NCI-H1105 treated with DMSO at 0.1 percent for 48 hours (cell line): ENCODE results near the gene PLXDC2.

ENCODE experiments used
- DNase-seq: peaks from one replicate; lab custom pipeline; 2025; lab: John Stamatoyannopoulos, UW

PLXDC2 gene

DNA sequence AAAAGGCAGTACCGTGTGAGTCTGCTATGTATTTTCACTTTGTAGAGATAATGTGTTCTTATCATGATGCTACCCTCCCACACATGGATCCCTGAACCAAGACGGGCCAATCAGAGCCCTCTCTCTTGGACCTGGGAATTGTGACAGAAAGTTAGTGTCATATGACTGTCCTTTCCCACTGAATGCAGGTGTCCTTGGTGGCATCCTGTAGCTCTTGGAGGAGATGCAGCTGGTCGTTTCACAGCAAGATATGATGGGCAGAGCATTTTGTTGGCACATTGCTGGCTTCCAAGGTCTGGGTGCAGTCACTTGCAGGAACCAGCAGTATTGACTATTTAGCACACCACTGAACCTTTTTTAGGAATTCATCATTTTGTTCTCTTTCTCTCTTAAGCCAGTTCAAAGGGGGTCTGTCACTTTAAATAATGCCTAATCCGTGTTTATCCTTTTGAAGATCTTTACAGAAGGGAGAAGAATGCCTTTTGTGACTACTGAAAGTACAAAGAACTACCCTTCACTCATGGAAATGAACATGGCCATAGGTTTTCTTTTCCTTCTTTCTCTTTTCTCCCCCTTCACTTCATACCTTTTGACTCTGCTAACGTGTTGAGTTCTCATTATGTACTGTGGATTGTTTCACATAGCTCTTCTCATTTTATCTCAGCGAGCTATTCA is 125.1 kb downstream of the PLXDC2 start:
- no peak for DNase-seq

DNA sequence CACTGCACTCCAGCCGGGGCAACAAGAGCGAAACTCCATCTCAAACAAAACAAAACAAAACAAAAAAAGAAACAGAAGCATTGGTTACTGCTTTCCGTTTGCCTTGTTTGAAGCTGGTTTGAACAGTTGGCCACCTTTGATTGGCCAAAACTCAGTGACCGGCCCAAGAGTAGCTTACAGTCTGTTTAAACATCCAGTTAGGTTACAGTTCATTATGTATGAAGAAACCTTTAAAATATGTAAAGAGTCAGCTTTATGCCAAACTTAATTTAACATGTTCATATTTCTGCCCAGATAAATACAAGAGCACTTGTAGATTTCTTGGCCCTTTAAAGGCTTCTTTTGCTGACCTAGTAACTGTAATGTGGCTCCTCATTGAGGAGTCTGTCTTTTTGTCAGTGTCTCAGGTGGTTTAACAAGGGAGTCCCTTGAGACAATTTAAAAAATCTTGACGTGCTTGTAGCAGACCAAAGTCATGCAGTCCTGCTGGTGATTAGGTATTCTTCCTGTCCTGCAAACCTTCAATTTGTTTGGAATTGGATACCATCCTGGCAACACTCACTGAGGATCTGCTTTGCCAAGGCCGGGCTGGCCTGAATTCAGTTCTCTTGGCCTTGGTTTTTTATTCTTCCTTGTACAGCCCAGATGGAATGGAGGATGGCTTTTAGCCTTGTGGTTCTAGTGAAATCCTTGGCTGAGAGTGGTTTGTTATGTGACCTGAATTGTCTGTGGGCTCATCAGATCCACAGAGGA is 128.9 kb downstream of the PLXDC2 start:
- no peak for DNase-seq

DNA sequence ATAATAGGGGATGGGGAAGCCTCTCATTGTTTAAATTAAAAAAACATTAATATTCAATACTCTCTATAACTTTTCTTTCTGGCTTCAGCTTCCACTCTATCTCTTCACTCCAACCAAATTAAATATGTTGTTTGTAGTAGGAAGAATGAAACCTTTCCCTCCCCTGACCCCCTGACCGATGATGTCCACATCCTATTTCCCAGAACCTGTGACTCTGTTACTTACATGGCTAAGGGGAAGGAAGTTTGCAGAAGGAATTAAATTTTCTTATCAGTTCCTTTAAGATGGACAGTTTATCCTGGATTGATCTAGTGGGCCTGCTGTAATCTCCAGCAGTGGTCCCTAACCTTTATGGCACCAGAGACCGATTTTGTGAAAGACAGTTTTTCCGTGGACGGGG is 130.0 kb downstream of the PLXDC2 start:
- no peak for DNase-seq

DNA sequence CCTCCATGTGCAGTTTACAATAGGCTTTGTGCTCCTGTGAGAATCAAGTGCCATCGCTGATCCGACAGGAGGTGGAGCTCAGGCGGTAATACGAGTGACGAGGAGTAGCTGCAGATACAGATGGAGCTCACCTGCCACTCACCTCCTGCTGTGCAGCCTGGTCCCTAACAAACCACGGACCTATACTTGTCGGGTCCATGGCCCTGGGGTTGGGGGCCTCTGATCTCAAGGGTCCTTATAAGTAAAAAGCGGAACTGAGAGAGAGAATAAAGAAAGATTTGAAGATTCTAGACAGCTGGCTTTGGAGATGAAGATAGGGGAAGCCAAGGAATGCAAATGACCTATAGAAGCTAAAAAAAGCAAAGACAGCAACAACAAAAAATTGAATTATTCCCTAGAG is 130.6 kb downstream of the PLXDC2 start:
- DNase-seq, result no peak

DNA sequence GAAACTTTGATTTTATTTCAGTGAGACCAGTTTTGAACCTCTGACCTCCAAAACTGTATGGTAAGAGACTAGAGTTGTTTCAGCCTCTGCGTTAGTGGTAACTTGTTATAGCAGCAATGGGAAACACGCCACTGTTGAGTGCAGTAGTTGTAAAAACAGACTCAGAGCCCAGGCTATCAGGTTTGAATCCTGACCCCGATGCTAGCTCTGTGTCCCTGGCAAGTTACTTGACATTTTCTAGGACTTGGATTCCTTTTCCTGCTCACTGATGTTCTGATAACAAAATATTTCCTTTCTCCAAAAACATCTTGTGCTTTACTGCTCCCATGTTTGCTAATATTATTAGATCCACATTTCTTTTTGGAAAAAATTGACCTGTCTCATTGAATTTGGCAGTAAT is 131.0 kb downstream of the PLXDC2 start:
- DNase-seq, result no peak

DNA sequence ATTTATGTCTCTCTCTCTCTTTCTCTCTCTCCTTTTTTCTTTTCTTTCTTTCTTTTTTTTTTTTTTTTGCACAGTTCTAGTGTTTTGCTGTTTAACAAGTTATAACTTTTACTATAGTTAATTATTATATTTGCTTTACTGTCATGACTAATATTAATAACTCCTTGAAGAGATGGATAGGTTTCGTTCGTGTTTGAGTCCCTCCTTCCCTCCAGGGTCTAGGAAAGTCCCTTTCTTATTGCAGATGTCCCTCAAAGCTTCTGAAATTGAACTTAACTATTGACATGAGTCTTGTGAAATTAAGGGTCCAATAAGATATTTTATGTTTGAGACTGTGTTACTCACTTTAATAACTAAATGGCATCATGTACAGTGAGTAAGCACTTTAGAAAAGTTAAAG is 131.4 kb downstream of the PLXDC2 start:
- no peak for DNase-seq

DNA sequence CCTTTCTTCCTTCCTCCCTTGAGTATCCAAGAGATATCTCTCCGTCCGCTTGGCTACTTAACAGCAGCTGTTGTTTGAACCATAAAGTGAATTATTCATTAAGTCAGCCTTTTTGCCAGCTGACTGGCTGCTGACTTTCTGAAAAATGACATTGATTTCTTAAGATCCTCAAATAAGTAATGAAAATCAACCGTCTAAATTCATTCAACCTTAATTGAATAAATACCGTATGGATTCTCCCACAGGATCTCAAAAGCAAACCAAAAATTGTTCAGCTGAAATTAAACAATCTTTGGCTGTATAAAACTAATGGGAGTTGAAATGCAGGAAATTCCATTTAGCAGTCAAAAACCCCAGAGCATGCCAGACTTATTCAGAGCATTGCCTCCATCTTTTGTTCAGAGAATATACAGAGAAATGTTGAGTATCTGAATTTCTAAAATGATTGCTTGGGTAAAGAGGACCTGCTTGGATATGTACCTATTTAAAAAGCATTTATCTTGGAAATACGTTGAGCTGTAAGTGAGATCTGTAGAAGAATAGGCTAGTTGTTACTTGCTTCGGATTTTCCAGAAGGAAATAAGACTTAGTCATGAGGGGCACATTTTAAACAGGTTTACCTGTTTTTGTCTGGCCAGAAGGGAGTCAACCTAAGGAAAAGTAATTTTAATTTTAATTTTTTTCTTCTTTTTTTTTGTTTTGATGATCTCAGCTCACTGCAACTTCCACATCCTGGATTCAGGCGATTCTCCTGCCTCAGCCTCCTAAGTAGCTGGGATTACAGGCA is 136.2 kb downstream of the PLXDC2 start:
- DNase-seq, result no peak

DNA sequence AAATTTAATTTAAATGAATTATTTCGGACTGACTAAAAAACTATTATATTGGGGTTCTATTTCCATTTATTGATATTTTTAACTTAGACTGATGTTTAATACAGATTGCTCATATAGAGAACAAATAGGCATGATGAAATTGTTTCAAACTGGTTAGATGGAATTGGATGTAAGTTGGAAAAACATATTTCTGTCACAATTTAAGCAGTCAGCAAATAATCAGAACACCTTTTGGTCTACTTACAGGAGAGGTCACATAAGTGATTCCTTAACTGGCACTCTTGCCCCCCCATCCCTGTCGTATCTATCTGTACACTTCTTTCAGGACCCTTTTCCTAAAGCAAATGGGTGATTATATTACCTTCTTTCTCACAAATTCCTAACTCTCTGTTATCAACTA is 138.4 kb downstream of the PLXDC2 start:
- DNase-seq, result no peak

DNA sequence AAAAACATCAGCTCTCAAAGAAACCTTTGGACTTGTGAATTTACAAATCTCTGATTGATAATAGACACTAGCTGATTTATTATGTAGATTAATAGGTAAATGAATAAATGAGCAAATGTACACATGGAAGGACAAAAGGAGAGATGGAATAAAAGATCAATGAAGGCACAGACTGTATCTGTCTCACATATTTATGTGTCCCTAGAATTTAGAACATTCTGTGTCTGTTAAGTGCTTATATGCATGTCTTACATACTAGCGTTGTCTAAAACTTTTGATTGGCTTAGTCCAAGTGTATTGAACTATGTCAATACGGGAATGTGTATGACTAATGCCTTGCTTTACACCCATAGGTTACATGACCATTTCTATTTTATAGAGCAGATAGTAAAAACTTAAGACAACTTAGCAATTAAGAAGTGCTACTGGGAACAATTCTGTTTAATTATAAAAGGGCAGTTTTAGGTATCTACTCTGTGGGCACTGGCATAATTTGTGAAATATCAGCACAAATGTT is 140.3 kb downstream of the PLXDC2 start:
- DNase-seq, result no peak

DNA sequence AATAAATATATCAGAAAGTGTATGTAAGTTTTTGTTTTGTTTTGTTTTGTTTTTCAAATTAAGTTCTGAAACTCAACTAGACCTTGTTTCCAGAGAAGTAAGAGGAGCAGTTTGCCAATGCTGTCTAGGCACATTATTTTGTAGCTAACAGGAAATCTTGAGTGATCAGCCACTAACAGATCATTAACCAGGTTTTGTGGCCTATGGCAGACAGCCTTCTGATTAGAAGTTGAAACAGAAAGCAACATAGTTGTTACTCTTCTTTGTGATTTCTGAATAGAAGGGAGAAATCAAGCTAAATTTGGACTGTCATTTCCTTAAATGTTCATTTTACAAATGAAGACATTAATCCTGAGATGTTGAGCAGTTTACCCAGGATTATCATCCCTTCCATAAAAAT is 142.6 kb downstream of the PLXDC2 start:
- DNase-seq, result no peak

DNA sequence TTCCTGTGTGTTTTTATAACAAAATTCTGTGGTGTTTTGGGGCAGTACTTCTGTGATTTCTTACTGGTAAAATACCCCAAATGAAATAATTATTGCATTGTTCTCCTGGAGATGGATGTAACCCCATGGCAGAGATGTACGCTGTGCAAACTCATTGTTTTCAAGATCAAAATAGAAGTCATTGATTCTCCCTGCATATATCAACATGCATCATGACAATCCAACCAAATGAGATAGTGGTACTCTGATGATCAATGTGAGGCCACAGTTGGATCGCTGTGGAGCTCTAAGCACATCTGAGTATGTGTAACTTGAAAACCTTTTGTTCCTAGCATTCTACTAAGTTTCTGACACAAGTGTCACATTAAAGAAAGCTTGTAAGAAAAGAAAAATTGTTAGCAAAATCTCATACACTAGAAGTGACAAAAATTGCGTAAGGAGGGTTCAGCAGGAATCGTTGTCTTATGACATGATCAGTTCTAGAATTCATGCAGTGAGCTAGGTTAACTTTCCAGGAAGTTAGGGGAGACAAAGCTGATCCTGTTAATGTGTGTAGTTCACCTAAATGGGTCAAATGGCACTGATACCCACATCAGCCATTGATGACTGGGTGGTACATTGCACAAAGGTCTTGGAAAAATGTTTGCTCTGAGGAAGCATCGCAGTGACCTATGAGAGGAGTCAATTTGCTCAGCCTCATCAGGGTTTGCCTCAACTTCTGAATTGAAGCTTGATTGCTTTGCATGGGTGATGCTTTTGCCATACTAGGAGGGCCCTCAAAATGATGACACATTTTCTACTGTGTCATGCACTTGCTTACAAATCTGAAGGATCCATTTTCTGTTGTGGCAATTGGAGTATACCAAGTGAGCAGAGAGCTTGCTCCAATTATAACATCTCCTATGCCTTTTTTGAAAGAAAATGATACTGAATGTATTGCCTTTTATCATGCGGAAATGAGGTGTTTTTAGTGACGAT is 145.1 kb downstream of the PLXDC2 start:
- DNase-seq, result no peak

DNA sequence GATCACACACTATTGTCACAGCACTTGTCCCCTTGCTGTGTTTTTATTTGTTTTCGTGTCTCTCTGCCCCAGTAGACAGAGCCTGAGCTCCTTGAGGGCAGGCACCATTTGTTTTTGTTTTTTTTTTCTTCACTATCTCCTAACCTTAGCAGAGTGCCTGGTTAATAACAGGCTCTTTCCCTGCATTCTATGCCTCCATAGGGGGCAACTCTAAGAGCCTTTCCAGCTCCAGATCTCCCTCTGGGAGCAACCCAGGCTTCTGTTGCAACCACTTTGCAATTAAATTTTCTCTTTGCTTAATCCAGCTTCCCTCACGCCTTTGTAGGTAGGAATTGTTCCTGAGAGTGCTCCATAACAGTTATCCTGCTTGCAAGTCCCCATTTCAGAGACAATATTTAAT is 148.4 kb downstream of the PLXDC2 start:
- DNase-seq, result no peak

DNA sequence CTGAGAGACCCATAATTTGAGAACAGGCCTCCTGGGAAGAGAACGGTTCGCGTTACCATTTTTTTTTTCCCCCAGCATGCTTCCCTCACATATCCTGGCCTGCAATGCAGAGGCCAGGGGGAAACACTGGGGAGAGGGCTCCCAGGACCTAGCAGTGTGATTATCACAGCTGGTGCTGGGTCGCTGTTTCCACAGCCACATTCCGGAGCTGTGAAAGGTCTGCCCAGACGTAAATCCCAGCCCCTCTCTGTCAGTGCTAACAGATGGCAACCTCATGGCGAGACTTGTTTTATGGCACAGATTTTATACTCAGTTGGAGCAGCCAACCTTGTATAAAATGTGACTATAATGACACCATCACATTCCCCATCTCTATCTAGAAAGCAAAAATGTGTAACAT is 150.5 kb downstream of the PLXDC2 start:
- DNase-seq, result no peak

DNA sequence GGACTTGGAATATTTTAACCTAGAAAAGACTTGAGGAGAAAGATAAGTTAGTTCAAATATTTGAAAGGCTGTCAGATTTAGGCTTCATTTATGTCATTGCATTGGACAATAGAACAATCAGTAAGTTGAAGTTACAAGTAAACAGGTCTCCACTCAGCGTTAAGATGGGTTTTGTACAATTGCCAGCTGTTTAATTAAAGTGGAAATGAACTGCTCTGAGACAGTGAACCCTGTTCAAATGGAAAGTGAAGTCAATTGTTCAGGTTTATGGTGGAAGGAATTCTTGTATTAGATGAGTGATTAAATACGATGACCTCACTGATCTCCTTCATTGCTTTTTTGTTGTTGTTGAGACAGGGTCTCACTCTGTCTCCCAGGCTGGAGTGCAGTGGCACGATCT is 151.7 kb downstream of the PLXDC2 start:
- DNase-seq, result no peak

DNA sequence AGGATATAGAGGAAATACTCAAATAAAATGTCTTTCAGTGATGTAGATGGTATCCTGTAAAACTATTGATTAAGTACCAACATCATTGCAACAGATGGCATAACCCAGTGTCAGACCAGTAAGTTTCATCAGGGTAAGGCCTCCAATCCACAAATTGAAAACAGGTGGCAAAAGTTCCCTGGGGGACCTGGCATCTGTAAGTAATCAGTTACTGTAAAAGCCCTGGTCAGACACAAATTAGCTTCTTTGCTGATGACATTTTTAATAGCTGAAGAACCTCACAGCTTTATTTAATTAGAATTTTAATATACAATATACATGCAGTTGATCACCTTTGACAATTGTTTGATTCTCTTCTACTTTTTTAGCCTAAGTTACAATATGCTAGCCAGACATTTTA is 152.5 kb downstream of the PLXDC2 start:
- DNase-seq, result no peak

DNA sequence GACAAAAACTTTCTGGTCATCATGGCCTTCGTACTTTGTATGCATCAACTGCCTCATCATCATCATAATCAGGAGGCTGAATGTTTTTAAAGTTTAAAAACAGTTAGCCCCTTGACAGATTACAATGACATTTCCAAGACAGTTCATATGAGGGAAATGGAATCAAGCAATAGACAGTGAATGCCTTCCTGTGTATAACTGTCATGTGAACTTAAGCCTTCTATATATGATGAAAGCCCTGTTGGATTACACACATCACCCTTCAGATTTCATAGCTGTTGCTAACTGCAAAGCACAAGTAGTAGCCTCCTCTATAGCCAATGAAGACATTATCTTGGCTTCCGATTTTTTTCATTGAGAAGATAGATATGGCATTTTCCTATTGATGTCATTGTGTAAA is 154.0 kb downstream of the PLXDC2 start:
- DNase-seq, result no peak

DNA sequence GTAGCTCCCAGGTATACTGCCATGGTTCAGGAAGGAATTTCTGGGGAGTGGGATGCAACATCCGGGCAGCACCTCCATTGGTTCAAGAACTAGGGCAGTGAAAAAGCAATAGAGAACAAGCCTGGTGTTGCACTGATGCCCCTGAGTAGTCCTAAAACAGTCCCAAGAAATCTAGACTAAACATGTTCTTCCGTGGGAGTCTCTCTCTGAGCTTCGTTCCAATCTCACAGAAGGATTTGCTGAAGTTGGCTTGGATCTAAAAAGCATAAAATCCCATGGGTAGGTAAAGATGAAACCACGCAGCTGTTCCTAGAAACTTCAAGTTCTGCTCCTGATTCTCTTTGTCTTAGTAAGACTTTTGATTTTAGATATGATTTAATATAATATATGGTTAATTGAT is 154.5 kb downstream of the PLXDC2 start:
- no peak for DNase-seq

DNA sequence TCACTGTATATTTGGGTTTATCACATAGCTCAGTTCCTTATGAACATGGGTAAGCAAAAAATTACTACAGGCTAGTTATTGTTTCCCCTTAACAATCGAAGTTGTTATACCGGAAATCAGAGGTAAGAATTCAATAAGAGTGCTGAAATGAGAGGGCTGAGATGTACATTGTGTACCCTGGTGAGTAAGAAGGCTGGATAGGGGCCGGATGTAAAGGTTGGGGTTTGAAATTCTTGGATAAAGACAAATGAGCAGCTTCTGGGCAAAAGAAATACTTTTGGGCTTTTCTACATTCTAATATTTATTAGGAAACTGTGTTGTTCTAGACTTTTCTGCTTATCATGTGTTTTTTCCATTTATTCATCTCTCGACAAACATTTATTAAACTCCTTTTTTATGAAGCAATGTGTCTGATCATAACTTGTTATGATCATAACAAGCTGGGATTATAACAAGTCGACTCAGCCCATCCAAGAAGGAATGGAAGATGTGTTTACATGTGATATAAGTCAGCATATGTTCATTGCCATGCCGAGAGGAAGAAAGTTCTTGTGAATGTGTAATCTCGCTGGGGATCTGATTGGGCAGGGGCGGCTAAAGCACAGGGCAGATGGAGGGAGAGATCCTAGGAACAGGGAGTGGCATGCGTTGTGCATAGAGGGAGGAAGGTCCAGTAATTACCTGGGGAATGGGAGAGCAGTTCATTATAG is 155.3 kb downstream of the PLXDC2 start:
- no peak for DNase-seq

DNA sequence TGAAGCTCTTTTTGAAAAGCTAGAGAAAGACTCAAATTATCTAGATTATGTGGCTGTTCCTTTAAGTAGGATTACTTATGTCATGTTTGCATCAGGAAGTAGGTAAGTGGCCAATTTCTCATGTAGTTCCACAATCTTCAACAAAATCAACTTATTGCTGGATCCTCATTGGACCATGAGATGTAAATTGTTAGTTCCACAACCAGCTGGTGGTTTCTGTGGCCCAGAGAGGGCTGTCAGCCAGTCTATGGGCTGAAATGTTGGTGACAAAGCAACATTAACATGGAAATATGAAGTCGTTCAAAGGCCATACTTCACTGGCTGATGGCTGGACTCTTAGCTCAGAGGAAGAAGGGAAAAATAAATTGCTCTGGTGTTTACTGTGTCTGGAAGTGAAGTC is 157.9 kb downstream of the PLXDC2 start:
- no peak for DNase-seq

DNA sequence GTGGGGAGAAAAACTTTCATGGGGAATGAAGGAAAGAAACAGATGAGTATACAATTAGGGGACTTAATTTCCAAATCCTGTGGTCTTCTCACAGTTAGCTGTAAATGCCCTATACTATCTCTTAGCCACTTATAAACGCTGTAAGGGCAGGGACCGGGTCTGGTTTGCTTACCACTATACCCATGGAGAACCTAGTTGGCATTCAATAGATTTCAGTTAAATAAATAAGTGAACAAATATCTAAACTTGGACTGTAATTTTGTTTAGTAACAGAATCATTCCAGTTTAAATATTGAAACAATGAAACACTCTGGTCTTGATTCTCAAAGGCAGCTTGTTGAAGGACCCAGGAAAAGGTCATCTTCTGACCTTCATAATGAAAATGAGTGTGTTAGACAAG is 158.3 kb downstream of the PLXDC2 start:
- DNase-seq, result no peak

DNA sequence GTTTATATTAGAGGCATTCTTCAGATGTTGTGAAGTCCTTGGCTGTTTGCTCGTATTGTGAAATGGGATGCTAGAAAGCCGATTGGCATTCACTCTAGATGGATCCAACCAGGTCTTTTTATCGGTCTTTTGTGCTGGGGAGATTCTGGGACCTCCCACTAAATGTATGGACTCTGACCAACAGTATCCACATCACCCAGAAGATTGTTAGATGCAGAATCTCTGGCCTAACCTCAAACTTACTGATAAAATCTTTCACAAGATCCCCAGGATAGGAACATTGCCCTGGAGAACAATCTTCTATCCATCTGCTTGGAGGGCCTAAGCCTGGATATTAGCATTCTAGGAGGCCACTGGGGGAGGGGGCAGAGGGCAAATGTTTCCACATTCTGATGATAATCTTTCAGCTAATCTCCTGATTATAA is 160.9 kb downstream of the PLXDC2 start:
- no peak for DNase-seq
